Gastroesophageal sphincter (tissue), 3 donors: ENCODE measurements around the gene ARHGEF16.

Experiments used
- CTCF ChIP-seq, 4 experiments: fragments of 200-600 bp in 2 of 4; fragments of 450-650 bp in 2 of 4; sonication (generic) in 1 of 4; IDR thresholded peaks; one replicate each; pipeline ENCODE4 v1.5.1; 2017 to 2019; ENCODE audit warnings: antibody characterized with exemption in 4 of 4, mild to moderate bottlenecking in 2 of 4, moderate library complexity in 2 of 4
- EP300 ChIP-seq: sonication (generic); formaldehyde crosslinking; IDR thresholded peaks from one replicate; pipeline ENCODE4 v1.6.1; 2017; ENCODE audit warnings: antibody characterized with exemption, mild to moderate bottlenecking
- POLR2A ChIP-seq, 2 donors: fragments of 450-650 bp; IDR thresholded peaks; one replicate each; pipeline ENCODE4 v1.6.1; 2017; ENCODE audit warnings: antibody characterized with exemption in 2 of 2, mild to moderate bottlenecking in 2 of 2, moderate library complexity in 1 of 2
- POLR2AphosphoS5 ChIP-seq: sonication (generic); formaldehyde crosslinking; IDR thresholded peaks from one replicate; pipeline ENCODE4 v1.6.1; 2017; ENCODE audit warnings: antibody characterized with exemption

- TF ChIP-seq EP300, result no peak
- no peak for TF ChIP-seq POLR2A (IDR thresholded peaks at IDR 0.05)
- TF ChIP-seq CTCF (IDR thresholded peaks at IDR 0.05), result no peak
- TF ChIP-seq POLR2AphosphoS5, result no peak
Measured at GRCh38 chr1:3441880-3442279, 12.6 kb upstream of the ARHGEF16 start.
